HEK293T (cell line): Measurements from ENCODE around the gene PCDHGA2.

Experiments used
- ARNT ChIP-seq: fragments of 450-650 bp; IDR thresholded peaks from 2 replicates; pipeline ENCODE4 v1.6.1; 2017; ENCODE audit warnings: mild to moderate bottlenecking
- BHLHE40 ChIP-seq: fragments of 450-650 bp; IDR thresholded peaks from 2 replicates; pipeline ENCODE4 v1.6.1; 2016; ENCODE audit warnings: mild to moderate bottlenecking, moderate library complexity, borderline replicate concordance
- CTBP1 ChIP-seq: fragments of 450-650 bp; IDR thresholded peaks from 2 replicates; pipeline ENCODE4 v1.6.1; 2016; ENCODE audit warnings: borderline replicate concordance
- ELF4 ChIP-seq: fragments of 450-650 bp; IDR thresholded peaks from 2 replicates; pipeline ENCODE4 v1.6.1; 2017; ENCODE audit warnings: antibody characterized with exemption
- FOXA1 ChIP-seq: fragments of 450-650 bp; IDR thresholded peaks from 2 replicates; pipeline ENCODE4 v1.6.1; 2016; ENCODE audit warnings: mild to moderate bottlenecking
- FOXK2 ChIP-seq: fragments of 450-650 bp; IDR thresholded peaks from 2 replicates; pipeline ENCODE4 v1.6.1; 2016; ENCODE audit warnings: mild to moderate bottlenecking
- FOXM1 ChIP-seq: fragments of 450-650 bp; IDR thresholded peaks from 2 replicates; pipeline ENCODE4 v1.6.1; 2017; ENCODE audit warnings: mild to moderate bottlenecking, borderline replicate concordance
- HDGF ChIP-seq: fragments of 450-650 bp; IDR thresholded peaks from 2 replicates; pipeline ENCODE4 v1.6.1; 2017; ENCODE audit warnings: antibody characterized with exemption, borderline replicate concordance
- L3MBTL2 ChIP-seq: fragments of 450-650 bp; conservative IDR thresholded peaks from 2 replicates; pipeline ENCODE4 v1.6.1; 2016; ENCODE audit warnings: mild to moderate bottlenecking
- LEF1 ChIP-seq: fragments of 450-650 bp; IDR thresholded peaks from 2 replicates; pipeline ENCODE4 v1.6.1; 2017; ENCODE audit warnings: mild to moderate bottlenecking, borderline replicate concordance
- NFRKB ChIP-seq: fragments of 450-650 bp; IDR thresholded peaks from 2 replicates; pipeline ENCODE4 v1.6.1; 2016; ENCODE audit warnings: mild to moderate bottlenecking, moderate library complexity
- SP1 ChIP-seq: fragments of 450-650 bp; IDR thresholded peaks from 2 replicates; pipeline ENCODE4 v1.6.1; 2017
- SUZ12 ChIP-seq: fragments of 450-650 bp; IDR thresholded peaks from 2 replicates; pipeline ENCODE4 v1.6.1; 2016; ENCODE audit warnings: mild to moderate bottlenecking
- TARDBP ChIP-seq: fragments of 450-650 bp; IDR thresholded peaks from 2 replicates; pipeline ENCODE4 v1.6.1; 2016

- no peak for TF ChIP-seq BHLHE40
- no peak for TF ChIP-seq CTBP1
- TF ChIP-seq TARDBP: no peak
- TF ChIP-seq HDGF: no peak
- no peak for TF ChIP-seq FOXA1
- no peak for TF ChIP-seq FOXM1
- no peak for TF ChIP-seq ELF4
- no peak for TF ChIP-seq FOXK2
- TF ChIP-seq NFRKB: no peak
- TF ChIP-seq SP1: no peak
- no peak for TF ChIP-seq LEF1
- no peak for TF ChIP-seq SUZ12
- TF ChIP-seq L3MBTL2: no peak
- no peak for TF ChIP-seq ARNT
Measured at GRCh38 chr5:141303756-141304155, 34.8 kb upstream of the PCDHGA2 start, which contains the start of gene SLC25A2.
